ENCODE results near the gene OR10Z1.

Gene OR10Z1, protein sequence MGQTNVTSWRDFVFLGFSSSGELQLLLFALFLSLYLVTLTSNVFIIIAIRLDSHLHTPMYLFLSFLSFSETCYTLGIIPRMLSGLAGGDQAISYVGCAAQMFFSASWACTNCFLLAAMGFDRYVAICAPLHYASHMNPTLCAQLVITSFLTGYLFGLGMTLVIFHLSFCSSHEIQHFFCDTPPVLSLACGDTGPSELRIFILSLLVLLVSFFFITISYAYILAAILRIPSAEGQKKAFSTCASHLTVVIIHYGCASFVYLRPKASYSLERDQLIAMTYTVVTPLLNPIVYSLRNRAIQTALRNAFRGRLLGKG

DNA sequence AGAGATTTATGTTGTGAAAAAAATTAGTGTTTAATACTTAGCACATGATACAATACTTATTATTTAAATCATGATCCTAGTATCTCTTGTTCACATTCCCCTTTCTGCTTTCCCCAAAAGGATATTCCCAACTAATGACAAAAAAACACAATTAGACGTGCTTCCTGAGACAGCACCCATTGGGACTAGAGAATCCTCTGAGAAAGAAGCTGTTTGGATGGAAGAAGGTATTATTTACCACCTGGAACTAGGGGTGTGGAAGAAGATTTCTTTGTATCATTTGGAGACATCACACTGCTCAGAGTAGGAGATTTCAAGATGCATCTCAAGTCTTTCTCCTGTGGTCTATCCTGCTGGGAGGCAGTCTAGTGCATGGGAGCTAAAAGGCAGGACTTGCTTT lies at the start of gene OR10Z1:
Gene OR10Z1, plus strand, starts transcription at position 301 of the 400 bp plus-strand sequence. CDS start 1,171 bp downstream, outside the sequence.
- no peak for DNase-seq

DNA sequence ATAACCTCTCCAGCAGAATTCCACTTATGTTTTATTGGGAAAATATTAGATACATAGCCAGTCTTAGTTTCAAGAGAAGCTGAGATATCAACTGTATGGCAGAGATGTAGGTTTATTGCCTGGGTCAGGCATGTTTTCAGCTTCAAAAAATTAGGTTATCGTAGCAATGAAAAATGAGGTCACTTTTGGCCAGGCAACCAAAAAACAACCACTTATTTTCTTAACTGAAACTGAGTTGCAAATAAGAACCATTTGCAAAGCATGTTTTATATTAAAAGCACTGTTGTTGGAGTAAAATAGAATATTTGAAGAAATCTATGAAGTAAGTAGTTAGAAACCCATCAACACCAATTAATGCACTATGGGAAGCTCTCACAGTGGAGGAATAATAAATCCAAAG lies 45.4 kb upstream of the OR10Z1 start:
- no peak for DNase-seq

DNA sequence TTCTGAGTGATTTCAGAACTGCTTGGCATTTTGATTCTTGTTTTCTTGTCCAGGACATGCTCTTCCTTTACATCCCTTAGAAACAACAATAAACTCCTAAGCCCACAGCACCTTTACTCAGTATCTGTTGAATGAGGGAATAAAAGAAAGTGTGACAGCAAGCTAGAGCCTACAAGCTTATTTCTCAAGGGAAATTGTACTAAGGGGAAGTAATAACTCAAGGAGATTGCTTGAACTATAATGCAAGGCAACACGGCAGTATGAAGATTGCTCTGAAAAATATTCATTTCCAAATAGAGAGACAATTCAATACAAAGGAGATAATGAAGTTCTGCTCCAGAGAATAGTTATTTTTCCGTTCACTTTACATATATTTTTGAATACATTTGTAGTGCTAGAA lies 41.2 kb upstream of the OR10Z1 start:
- no peak for DNase-seq

DNA sequence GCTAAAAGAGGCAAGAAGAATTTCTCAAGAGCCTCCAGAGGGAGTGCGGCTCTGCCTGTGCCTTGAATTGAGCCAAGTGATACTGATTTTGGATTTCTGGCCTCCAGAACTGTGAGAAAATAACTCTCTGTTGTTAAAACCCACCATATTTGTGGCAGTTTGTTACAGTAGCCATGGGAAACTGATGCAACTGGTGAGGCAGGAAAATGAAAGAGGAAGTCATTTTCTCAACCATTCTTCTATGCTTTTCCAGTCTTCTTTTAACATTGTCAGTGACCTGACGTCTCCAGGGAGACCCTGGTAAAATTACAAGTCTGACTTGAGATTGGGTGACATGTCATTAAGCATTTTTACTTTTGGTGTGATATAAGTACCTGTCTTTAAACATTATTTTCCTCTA lies 40.5 kb upstream of the OR10Z1 start:
- DNase-seq, result no peak

DNA sequence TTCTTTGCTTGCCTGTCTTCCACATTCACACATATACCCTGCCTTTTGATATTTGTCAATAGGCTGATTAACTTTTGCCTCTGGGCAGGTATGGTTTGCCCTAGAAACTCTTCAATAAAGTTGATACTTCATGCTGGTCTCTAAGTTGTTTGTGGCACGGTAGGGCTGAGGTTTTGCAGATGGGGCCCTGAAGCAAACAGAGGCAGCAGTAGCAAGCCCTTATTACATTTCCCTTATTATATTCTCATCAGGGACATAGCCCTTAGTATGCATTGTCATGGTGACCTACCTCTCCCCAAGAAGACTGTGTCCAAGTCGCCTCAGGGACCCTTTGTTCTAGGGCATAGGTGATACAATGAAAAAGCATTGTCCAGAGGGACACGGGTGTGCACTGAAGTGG lies 34.6 kb upstream of the OR10Z1 start, which contains the start of gene OR6P1:
Gene OR6P1, minus strand, starts transcription at position 101 of the 400 bp plus-strand sequence. CDS start 6,976 bp downstream, outside the sequence.
- DNase-seq, result no peak

DNA sequence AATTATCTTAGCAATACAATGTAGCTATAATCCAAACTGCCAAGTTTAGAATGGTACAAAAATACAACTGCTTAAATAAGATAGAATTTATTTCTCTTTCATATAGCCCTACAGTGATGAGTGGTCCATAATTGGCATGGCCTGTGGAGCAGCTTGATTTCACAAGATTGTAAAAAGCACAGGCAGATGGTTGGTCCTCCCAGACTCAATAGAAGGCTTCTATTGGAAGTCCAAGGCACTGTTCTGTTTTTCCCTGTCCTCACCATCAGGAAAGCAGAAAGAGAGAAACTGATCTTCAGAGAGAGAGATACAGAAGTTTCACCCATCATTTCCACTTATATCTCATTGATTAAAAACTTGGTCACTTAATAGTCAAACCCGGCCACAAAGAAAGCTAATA lies 32.8 kb upstream of the OR10Z1 start:
- DNase-seq, result no peak

DNA sequence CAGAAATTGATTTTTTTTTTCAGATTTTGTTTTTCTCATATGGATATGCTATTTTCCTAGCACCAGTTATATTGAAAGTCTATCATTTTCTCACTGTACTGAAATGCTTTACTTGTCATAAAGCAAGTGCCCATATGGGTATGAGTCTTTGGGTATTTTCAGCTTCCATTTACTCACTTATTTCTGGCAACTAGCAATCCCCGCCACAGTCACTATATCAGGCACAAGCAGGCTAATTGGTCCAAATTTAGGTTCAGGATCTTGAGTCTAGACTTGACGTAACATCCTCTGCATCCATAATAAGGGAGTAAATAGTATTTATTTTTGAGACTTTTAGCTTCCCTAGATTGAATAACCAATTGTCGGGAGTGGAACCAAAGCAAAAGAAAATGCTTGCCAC lies 27.5 kb upstream of the OR10Z1 start:
- no peak for DNase-seq

DNA sequence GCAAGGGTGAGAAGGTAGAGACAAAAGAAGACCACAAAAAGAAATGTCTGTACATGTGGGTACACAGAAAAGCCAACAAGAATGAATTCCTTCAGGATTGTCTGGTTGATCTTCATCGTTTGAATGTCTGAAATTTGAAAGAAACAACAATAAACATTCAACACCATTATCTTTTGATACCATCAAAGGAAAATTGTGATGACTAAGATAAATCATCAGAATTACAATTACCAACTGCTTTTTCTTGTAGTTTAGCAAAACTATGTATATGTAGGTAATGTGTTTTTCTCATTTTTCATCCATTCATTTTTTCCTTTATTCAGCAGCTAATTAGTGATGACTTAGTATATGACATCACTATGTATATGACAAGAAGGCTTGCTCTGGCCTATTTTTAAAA lies 25.3 kb upstream of the OR10Z1 start, which contains the start of gene OR10X1:
Gene OR10X1, minus strand, starts transcription at position 167 of the 400 bp plus-strand sequence. Its CDS starts 0 bp downstream, at position 167.
- no peak for DNase-seq

DNA sequence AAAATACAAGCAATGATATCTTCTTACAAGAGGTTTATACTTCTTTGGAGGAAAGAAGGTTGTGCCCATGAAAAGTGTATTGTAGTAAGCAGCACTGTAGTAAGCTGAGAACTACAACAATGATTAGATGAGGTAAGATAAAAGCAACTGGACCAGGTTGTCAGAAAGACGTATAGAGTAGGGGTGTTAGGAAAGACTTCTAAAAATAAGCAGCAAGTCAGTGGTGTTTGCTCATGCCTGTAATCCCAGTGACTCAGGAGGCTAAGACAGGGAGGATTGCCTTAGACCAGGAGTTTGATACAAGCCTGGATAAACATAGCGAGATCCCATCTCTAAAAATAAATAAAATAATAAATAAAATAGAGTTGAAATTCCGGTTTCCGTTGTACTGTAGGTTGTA lies 21.1 kb upstream of the OR10Z1 start:
- DNase-seq, result no peak

DNA sequence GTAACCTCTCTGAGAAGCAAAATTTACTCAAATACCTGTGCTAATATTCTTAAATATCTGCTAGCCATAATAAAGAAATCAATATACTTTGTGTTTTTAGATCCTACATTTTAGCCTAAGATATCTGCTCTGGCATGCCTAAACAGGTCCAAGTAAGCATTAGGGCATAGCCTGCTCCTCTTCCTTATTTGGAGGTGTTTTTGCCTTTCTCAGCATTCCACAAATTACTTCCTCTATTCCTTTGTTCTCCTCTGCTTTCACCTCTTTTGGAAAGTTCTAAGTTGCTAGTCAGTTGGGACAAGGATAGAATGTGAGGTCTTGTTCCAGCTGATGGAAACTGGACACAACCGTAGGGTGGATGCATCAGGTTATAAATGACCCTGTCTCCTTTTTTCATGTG lies 18.1 kb upstream of the OR10Z1 start:
- no peak for DNase-seq

DNA sequence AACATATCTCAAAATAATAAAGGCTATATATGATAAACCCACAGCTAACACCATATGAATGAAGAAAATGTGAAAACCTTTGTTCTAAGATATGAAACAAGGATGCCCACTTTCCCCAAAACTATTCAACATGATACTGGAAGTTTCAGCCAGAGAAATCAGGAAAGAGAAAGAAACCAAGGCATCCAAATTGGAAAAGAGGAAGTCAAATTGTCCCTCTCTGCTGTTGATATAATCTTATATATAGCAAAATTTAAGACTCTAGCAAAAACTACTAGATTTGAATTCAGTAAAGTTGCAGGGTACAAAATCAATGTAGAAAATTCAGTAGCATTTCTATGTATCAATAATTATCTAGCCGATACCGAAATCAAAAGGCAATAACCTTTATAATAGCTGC lies 4.3 kb upstream of the OR10Z1 start:
- no peak for DNase-seq

DNA sequence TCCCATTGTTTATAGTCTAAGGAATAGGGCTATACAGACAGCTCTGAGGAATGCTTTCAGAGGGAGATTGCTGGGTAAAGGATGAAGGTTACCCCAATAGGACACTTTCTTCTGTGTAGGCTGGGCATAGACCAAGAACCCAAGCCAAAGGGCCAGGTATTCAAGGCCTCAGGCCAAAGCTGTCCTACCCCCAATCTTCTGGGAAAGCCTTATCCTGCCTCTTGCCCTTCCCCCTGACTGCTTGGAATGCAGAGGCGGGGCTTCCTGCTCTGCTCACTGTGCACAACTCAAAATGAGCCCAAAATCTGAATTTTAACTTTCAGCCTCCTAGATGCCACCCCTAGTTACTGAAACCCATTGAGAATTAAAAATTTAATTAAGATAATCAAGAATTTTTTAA lies 2.2 kb downstream of the OR10Z1 start:
- no peak for DNase-seq

DNA sequence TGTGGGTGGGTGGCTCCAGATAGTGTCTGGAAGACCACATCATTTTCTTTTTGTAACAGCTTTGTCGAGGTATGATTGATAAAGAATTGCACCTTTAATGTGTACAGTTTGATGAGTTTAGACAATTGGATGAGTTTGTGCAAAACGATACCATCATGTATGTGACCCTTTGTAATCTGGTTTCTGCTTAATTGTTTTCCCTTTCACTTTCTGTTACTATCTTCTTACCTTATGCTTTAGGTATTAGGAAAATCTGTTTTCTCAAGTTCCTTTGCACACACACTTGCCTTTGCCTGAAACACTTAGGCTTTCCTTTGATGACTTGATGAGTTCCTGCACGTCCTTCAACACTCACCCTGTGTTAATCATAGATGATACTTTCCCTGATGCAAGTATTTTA lies 6.8 kb downstream of the OR10Z1 start:
- no peak for DNase-seq

DNA sequence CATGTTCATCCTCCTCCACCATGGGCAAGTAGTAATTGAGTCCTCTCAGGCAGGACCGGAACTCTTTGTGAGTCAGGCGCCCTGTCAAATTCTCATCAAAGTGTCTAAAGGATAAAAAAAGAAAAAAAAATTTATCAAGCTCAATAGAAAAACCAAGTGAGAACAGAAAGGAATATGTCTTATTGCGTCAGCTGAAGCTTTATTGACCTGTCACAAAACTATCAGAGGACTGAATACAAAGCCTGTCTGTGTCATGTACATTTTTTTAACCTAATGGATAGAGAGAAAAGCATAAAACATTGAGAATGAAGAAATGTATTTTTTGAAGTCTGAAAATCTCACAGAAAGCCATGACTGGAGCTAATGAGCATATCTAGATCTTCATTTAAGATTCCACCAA lies 8.7 kb downstream of the OR10Z1 start:
- no peak for DNase-seq

DNA sequence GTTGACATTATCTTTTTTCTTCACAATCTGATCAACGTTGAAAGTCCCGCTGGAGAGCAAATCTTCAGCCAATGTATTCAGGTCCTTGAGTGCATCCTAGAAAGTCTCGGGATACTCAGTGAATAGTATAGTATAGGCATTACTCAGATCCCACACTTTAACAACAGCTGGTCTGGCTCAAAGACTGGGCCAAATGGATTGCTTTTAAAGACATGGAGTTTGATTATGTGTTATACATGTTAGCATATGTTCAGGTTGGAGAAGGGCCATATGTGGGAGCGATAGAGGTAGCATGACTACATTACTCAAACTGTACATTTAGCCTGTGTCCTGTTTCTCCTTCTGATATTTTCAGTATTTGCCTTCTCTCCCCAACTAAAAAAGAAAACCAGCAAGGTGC lies 33.1 kb downstream of the OR10Z1 start:
- DNase-seq, result no peak

DNA sequence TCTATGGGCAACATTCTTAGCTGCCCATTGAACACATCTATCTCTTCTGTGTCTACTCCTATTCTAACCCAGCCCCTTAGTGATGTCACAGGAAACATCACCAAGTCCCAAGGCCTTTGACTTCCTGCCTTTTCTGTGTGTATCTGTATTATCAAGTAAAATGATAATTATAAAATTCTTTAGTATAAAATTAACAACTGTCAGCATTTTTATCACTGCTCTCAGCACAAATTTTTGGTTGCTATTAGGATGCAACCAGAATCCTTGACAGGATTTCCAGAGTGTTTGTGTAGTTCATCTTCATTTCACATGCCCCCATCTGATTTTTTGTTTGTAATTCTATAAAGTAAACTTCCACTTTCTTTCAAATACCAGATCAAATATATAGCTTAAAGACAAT lies 33.8 kb downstream of the OR10Z1 start:
- no peak for DNase-seq

DNA sequence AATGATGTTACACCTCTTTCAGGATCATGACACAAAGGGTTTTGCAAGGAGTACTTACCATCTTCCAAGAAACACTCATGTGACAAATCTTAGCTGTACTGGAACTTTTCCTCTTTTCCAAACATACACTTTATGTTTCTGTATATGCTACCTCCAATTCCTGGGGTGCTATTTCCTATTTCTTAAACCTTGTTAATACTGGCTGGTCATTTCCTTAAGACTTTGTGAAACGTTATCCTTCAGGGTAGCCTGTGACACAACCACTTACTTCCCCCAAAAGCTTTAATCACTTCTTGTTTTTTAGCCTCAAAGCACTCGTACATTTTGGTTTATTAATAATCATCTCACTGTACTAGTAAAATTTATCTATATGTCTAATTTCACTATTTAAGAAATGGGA lies 39.4 kb downstream of the OR10Z1 start:
- DNase-seq, result no peak

DNA sequence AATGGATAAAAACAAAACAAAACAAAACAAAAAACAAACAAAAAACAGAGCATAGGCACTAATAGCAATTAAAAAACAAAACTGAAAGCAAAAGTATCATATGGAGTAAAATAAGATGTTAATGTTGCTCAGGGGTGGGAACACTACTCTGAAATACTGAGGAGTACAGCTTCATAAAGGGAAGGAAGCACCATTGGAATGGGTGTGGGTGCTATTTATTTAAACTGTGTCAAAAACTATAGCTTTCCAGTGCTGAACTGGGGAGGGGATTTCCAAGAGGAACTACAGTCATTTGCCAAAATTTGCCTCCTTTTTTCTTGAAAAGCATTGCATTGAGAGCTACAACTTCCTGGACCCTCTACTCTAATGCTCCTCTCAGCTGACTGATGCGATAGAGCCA lies 41.4 kb downstream of the OR10Z1 start:
- DNase-seq, result no peak

DNA sequence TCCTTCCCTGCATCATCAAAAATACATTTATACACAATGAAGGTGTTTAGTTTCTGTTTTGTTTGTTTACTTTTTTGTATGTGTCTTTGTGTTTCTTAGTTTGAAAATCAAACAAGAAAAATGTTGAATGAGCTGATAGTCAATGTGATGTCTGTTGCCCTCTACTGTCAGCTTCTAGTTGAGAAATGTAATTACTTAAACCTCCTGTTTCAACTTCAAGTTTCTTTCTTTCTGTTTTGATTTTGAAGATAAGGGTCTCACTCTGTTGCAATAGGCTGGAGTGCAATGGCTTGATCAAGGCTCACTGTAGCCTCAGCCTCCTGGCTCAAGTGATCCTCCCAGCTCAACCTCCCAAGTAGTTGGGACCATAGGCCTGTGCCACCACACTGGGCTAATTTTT lies 44.0 kb downstream of the OR10Z1 start:
- no peak for DNase-seq

DNA sequence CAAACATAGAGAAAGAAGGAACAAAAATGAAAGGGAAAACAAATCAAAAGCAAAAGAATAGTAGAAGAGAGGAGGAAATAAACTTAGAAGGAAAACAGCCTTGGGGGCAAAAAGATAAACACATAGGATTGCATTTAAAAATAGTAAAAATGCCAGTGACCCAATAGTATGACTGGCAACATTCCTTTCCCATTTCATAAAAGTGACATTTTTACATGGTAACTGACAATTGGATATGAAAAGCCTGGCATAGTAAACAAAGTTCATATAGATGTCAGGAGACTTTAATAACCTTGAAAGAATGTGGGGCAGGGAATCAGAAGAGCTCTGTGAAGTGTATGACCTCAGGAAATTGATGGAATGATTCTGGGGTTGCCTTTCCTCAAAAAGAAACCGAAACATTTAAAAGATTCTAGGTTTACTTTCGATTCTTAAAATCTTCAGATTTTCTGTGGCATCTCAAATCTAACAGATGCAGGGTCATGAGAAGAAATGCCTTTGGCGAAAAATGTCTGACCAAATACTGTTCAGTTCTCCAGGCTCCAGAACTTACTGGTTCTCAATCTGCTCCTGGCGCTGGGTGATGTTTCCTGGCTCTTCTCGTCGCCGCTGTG lies 47.8 kb downstream of the OR10Z1 start:
- DNase-seq, result no peak

DNA sequence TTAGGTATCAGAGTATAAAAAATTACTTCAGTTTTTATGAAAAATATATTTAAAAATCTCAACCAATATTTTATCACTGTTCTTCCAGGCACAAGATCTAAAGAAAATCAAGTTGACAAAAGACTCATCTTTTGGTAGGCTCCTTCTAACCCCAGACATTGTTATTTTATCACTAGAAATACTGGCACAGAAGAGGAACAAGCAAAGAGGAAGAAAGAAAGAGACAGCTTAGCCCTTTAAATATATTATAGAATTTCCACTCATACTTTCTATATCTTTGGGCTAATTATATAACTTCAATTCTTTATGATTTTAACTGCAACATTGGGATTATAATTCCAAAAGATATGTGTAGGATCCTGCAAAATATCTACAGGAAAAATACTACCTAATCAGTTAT lies 49.0 kb downstream of the OR10Z1 start:
- no peak for DNase-seq

DNA sequence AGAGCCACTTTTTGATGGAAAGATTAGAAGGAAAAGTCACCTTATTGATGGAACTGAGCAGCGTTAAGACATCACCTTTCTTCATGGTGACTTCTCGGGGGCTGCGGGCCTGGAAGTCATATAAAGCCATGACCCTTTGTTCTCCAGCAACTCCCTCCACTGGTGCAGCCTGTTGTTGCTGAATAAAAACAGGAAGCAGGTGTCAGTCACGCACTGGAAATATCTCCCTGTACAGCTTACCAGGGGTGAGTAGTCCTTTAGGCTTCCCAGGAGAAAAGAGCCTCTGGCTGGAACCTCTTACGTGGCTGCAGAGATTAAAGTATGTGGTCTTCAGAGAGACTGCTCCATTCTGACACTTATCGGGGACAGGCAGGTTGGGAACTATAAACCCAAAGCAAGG lies 49.5 kb downstream of the OR10Z1 start:
- no peak for DNase-seq

Data from activated CD8-positive, alpha-beta memory T cell treated with anti-CD3 and anti-CD28 coated beads, Interleukin-2, amount 50 U/mL, for 4 hours (primary cell).